PC-9 (cell line): ENCODE results near the gene UBE3A. TPM values are rescaled to one million over a fixed set of nuclear protein-coding genes. Genes with fewer than 3 reads are reported as not detected.

Source experiments
- BruUV-seq: library from RNA; stranded (reverse); fragments of 400-500 nt; replicated peaks from 2 replicates; lab custom pipeline; 2021; lab: Mats Ljungman, UMichigan
- CTCF ChIA-PET: fragments of 300-600 bp; sonication (Branson Sonifier 250); formaldehyde crosslinking; loops from one replicate; lab custom pipeline; 2022; ENCODE audit warnings: antibody characterized with exemption; lab: Charles Lee
- POLR2A ChIA-PET: fragments of 300-600 bp; sonication (Branson Sonifier 250); formaldehyde crosslinking; loops from one replicate; lab custom pipeline; 2022; ENCODE audit warnings: antibody characterized with exemption; ENCODE audit not compliant: unreplicated experiment; lab: Charles Lee
- DNase-seq, 2 experiments: peaks; one replicate each; pipeline versions ENCODE4 v3.0.0 to v3.0.0-alpha.2; 2015 to 2022; ENCODE audit warnings: mixed read lengths in 1 of 2
- H2AFZ ChIP-seq: fragments of 200-600 bp; sonication (generic); 2 replicates; pipeline ENCODE4 v1.8.1; 2017; ENCODE audit warnings: antibody characterized with exemption
- H3F3A ChIP-seq: fragments of 200-600 bp; sonication (generic); 2 replicates; pipeline ENCODE4 v1.8.1; 2017; ENCODE audit warnings: antibody characterized with exemption, mild to moderate bottlenecking, low read depth; ENCODE audit not compliant: insufficient read depth
- H3K27ac ChIP-seq: fragments of 200-600 bp; sonication (generic); 2 replicates; pipeline ENCODE4 v1.6.1; 2016; ENCODE audit warnings: mixed run types
- H3K27me3 ChIP-seq: fragments of 200-600 bp; sonication (generic); 2 replicates; pipeline ENCODE4 v1.6.1; 2016; ENCODE audit warnings: low read depth, mixed run types; ENCODE audit not compliant: insufficient read depth
- H3K36me3 ChIP-seq: fragments of 200-600 bp; sonication (generic); 2 replicates; pipeline ENCODE4 v1.6.1; 2016; ENCODE audit warnings: low read depth, mixed run types
- H3K4me1 ChIP-seq: fragments of 200-600 bp; sonication (generic); replicated peaks from 2 replicates; pipeline ENCODE4 v1.6.1; 2016; ENCODE audit warnings: mixed run types; ENCODE audit not compliant: insufficient read depth
- H3K4me2 ChIP-seq: fragments of 200-600 bp; sonication (generic); 2 replicates; pipeline ENCODE4 v1.6.1; 2017; ENCODE audit warnings: mixed run types
- H3K4me3 ChIP-seq: fragments of 200-600 bp; sonication (generic); 2 replicates; pipeline ENCODE4 v1.6.1; 2016; ENCODE audit warnings: mixed run types
- H3K79me2 ChIP-seq: fragments of 200-600 bp; sonication (generic); 2 replicates; pipeline ENCODE4 v1.6.1; 2017; ENCODE audit warnings: low read depth, mixed run types
- H3K9me2 ChIP-seq: fragments of 200-600 bp; sonication (generic); 2 replicates; pipeline ENCODE4 v1.8.1; 2017; ENCODE audit warnings: mild to moderate bottlenecking; ENCODE audit not compliant: insufficient read depth
- H3K9me3 ChIP-seq: fragments of 200-600 bp; sonication (generic); 2 replicates; pipeline ENCODE4 v1.8.1; 2016; ENCODE audit warnings: low read depth; ENCODE audit not compliant: insufficient read depth
- H4K20me1 ChIP-seq: fragments of 200-600 bp; sonication (generic); 2 replicates; pipeline ENCODE4 v1.8.1; 2017; ENCODE audit not compliant: insufficient read depth
- EZH2 ChIP-seq: fragments of 200-600 bp; sonication (generic); IDR thresholded peaks from 2 replicates; pipeline ENCODE4 v1.8.0; 2017; ENCODE audit warnings: antibody characterized with exemption, low read depth
- intact Hi-C: fragments of 100-400 bp; cut with micrococcal nuclease; formaldehyde crosslinking; loops from one replicate; pipeline ENCODE4 v1.10.0; 2022; ENCODE audit not compliant: unreplicated experiment
- total RNA-seq: library from RNA; stranded (reverse); gene quantifications from 2 replicates; pipeline ENCODE4 v1.2.3, GENCODE V29; 2021
- TF ChIP-seq, protein P1 (sequence below): fragments of 200-600 bp; sonication (generic); conservative IDR thresholded peaks from 2 replicates; pipeline ENCODE4 v1.6.1; 2017; ENCODE audit warnings: mixed run types, antibody characterized with exemption, mild to moderate bottlenecking, moderate library complexity

Gene UBE3A
- total RNA-seq, 1 experiment from 2014 or later = 65.2 TPM

DNA sequence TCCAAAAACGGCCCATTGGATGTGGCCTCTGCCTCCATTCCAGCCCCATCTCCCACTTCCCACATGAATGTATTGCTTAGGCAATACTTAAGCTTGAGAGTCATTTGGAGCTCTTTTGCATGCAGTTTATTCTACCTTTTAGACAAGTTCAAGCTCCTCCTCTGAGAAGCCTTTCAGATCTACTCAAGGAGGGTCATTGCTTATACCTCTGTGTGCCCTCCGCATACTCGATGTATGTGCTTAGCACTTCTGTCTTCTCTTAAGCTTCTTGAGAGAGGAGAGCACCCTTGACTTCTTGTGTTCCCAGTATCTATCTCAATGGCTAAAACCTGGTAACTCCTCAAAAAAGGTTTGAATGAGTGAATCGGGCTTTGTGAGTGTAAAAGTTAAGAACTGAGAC is 6.6 kb upstream of the UBE3A start:
- POLR2A ChIA-PET = no interaction called here

DNA sequence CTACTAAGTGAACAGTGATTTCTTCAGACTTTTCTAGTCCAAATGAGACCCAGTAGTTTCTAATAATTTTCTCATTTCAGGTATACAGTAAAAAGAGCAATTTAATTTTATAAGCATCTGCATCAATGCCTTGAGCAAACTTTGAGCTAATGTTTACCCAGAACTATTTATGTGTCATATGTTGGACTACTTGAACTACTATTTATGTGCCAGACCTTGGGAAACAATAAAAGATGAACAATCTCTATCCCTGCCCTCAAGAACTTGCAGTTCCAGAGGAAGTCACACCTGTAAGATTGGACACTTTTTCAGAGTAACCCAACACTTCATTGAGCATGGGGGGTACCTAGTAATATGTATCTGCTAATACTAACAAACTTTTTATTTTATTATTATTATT is 2.3 kb upstream of the UBE3A start:
- POLR2A ChIA-PET = interaction anchor here (0.6 kb wide), 1 partner anchor 1883 kb away, joined by 4 read pairs; no protein-coding TSS in a partner anchor

More for the DNA sequence above, 6.6 kb upstream of the UBE3A start:
- H2AFZ ChIP-seq = no peak overlapping the region
- no peaks in the 10 kb centered on the region for H3K4me1 ChIP-seq
- intact Hi-C loops = no loop called here
- no peak for TF ChIP-seq EZH2
- TF ChIP-seq, protein P1, sequence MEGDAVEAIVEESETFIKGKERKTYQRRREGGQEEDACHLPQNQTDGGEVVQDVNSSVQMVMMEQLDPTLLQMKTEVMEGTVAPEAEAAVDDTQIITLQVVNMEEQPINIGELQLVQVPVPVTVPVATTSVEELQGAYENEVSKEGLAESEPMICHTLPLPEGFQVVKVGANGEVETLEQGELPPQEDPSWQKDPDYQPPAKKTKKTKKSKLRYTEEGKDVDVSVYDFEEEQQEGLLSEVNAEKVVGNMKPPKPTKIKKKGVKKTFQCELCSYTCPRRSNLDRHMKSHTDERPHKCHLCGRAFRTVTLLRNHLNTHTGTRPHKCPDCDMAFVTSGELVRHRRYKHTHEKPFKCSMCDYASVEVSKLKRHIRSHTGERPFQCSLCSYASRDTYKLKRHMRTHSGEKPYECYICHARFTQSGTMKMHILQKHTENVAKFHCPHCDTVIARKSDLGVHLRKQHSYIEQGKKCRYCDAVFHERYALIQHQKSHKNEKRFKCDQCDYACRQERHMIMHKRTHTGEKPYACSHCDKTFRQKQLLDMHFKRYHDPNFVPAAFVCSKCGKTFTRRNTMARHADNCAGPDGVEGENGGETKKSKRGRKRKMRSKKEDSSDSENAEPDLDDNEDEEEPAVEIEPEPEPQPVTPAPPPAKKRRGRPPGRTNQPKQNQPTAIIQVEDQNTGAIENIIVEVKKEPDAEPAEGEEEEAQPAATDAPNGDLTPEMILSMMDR = no peak
- no peak overlapping the region for H3K4me2 ChIP-seq
- no peaks in the 10 kb centered on the region for H3K27me3 ChIP-seq
- H3K79me2 ChIP-seq = no peaks in the 10 kb centered on the region
- H3K36me3 ChIP-seq = no peaks in the 10 kb centered on the region
- H3F3A ChIP-seq = no peaks in the 10 kb centered on the region
- no TSS peak for BruUV-seq
- H3K27ac ChIP-seq = no peak overlapping the region
- no peaks in the 10 kb centered on the region for H3K9me3 ChIP-seq
- CTCF ChIA-PET = no interaction called here
- DNase-seq = no peak
- no peak overlapping the region for H3K4me3 ChIP-seq
- H3K9me2 ChIP-seq = no peaks in the 10 kb centered on the region
- H4K20me1 ChIP-seq = no peaks in the 10 kb centered on the region

DNA sequence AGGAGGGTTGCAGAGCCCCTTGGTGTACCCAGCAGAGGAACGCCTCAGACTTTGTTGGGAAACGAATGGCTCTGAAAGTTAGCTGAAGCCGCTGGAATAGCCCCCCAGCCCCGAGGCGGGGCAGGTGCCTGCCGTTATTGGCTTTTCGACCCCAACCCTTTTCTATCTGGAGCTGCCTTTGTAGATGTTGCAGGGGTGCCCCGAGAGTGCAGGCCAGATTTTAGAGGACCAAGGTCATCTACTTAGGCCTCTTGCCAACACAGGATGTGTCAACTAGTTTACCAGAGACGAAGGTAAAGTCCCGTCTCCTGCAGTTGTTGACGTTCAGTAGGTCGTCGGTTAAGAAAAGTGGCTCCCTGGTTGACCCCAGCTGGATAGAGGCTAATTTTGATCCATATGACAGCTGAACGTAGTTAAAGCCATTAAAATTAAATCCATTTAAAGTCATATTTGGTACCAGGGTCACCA is 579 bp upstream of the UBE3A start:
- H3F3A ChIP-seq = no peaks in the 10 kb centered on the region
- ChIA-PET CTCF (no interaction called here), POLR2A (interaction anchor here (0.7 kb wide), 1 partner anchor 55 kb away, joined by 12 read pairs; no protein-coding TSS in a partner anchor)
- peaks cover 33% of the 10 kb centered on the region for H4K20me1 ChIP-seq
- no peaks in the 10 kb centered on the region for H3K36me3 ChIP-seq
- H3K4me2 ChIP-seq = peak overlapping the region; percentile 75
- peaks cover 43% of the 10 kb centered on the region for H3K79me2 ChIP-seq
- H3K4me1 ChIP-seq = peaks cover 18% of the 10 kb centered on the region; the same call in 1 of the 2 replicates
- no peak for DNase-seq
- no peaks in the 10 kb centered on the region for H3K9me3 ChIP-seq
- no peaks in the 10 kb centered on the region for H3K9me2 ChIP-seq
- TF ChIP-seq EZH2 = no peak
- TF ChIP-seq, protein P1 = no peak
- TSS peak; percentile 91 for BruUV-seq
- H3K4me3 ChIP-seq = peak overlapping the region; percentile 92
- intact Hi-C loops = no loop called here
- H3K27ac ChIP-seq = peak overlapping the region; percentile 54
- H3K27me3 ChIP-seq = no peaks in the 10 kb centered on the region
- H2AFZ ChIP-seq = peak overlapping the region; percentile 99

More for the DNA sequence above, 2.3 kb upstream of the UBE3A start:
- Histone ChIP-seq H3K79me2 (peaks cover 26% of the 10 kb centered on the region), H3K27ac (no peak overlapping the region), H3K36me3 (no peaks in the 10 kb centered on the region), H3K4me1 (peaks cover 14% of the 10 kb centered on the region; the same call in 1 of the 2 replicates), H3K4me2 (no peak overlapping the region), H3K4me3 (no peak overlapping the region), H3K9me2 (no peaks in the 10 kb centered on the region), H4K20me1 (peaks cover 18% of the 10 kb centered on the region), H3F3A (no peaks in the 10 kb centered on the region), H3K27me3 (no peaks in the 10 kb centered on the region), H2AFZ (no peak overlapping the region), H3K9me3 (no peaks in the 10 kb centered on the region)
- TF ChIP-seq, protein P1 = no peak
- TF ChIP-seq EZH2 = no peak
- intact Hi-C loops = no loop called here
- BruUV-seq = no TSS peak
- CTCF ChIA-PET = no interaction called here
- no peak for DNase-seq
